ENCODE data around the gene CLDND2.

DNA sequence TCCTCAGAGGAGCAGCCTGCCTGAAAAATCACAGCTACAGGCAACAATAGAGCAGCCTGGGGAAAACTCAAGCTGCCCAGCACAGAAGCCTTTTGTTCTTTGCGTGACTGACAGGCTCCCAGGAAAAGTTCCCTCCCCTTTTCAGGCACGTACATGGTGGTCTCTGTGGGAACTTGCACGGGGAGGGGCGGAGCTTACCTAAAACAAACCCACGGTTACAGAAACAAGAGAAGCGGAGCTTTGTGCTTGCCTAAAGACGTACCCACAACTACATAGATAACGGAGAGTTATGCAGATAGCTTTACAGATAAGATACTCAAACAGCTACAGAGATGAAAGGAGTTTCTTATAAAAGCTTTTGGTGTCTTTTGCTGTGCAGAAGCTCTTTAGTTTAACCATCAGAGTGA lies 14.1 kb downstream of the CLDND2 start:
- TF ChIP-seq, protein P1, sequence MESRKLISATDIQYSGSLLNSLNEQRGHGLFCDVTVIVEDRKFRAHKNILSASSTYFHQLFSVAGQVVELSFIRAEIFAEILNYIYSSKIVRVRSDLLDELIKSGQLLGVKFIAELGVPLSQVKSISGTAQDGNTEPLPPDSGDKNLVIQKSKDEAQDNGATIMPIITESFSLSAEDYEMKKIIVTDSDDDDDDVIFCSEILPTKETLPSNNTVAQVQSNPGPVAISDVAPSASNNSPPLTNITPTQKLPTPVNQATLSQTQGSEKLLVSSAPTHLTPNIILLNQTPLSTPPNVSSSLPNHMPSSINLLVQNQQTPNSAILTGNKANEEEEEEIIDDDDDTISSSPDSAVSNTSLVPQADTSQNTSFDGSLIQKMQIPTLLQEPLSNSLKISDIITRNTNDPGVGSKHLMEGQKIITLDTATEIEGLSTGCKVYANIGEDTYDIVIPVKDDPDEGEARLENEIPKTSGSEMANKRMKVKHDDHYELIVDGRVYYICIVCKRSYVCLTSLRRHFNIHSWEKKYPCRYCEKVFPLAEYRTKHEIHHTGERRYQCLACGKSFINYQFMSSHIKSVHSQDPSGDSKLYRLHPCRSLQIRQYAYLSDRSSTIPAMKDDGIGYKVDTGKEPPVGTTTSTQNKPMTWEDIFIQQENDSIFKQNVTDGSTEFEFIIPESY (IDR thresholded peaks at IDR 0.05): no peak
- TF ChIP-seq SPI1 (IDR thresholded peaks at IDR 0.05; ENCODE audit: borderline replicate concordance, insufficient read depth, low read depth, low read length) (no peak), REST (IDR thresholded peaks at IDR 0.05; ENCODE audit: low read depth, low read length) (no peak), JUND (IDR thresholded peaks at IDR 0.05; ENCODE audit: low read depth, low read length) (no peak), ELK1 (IDR thresholded peaks at IDR 0.05; ENCODE audit: low read depth, low read length) (no peak), ZNF274 (IDR thresholded peaks at IDR 0.05; ENCODE audit: insufficient read depth, insufficient read length) (no peak), CBX3 (IDR thresholded peaks at IDR 0.05; ENCODE audit: borderline replicate concordance, low read depth) (no peak)
- TF ChIP-seq, protein P2, sequence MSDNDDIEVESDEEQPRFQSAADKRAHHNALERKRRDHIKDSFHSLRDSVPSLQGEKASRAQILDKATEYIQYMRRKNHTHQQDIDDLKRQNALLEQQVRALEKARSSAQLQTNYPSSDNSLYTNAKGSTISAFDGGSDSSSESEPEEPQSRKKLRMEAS (IDR thresholded peaks at IDR 0.05; ENCODE audit: low read depth, low read length): no peak
- TF ChIP-seq, protein P3, sequence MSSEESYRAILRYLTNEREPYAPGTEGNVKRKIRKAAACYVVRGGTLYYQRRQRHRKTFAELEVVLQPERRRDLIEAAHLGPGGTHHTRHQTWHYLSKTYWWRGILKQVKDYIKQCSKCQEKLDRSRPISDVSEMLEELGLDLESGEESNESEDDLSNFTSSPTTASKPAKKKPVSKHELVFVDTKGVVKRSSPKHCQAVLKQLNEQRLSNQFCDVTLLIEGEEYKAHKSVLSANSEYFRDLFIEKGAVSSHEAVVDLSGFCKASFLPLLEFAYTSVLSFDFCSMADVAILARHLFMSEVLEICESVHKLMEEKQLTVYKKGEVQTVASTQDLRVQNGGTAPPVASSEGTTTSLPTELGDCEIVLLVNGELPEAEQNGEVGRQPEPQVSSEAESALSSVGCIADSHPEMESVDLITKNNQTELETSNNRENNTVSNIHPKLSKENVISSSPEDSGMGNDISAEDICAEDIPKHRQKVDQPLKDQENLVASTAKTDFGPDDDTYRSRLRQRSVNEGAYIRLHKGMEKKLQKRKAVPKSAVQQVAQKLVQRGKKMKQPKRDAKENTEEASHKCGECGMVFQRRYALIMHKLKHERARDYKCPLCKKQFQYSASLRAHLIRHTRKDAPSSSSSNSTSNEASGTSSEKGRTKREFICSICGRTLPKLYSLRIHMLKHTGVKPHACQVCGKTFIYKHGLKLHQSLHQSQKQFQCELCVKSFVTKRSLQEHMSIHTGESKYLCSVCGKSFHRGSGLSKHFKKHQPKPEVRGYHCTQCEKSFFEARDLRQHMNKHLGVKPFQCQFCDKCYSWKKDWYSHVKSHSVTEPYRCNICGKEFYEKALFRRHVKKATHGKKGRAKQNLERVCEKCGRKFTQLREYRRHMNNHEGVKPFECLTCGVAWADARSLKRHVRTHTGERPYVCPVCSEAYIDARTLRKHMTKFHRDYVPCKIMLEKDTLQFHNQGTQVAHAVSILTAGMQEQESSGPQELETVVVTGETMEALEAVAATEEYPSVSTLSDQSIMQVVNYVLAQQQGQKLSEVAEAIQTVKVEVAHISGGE (CRISPR knock-in tag; IDR thresholded peaks at IDR 0.05): no peak
